Measurements from ENCODE around the gene CDK14. TPM values are rescaled to one million over a fixed set of nuclear protein-coding genes. Genes with fewer than 3 reads are reported as not detected.

The CDK14 gene
- total and polyA plus RNA-seq, 4 donors: 4.2 to 12.4 (median 7.4) TPM

- Histone ChIP-seq H3K9me3 (ENCODE audit: control insufficient read depth in 4 of 4, low read length in 3 of 4) (no peaks in the 10 kb centered on the region), H3K27ac (ENCODE audit: low read depth in 1 of 2, low read length in 2 of 2) (no peak overlapping the region), H3K36me3 (ENCODE audit: control insufficient read depth in 4 of 4, insufficient read depth in 3 of 4, low read depth in 1 of 4, low read length in 3 of 4) (peaks cover 0 to 15% (median 4%) of the 10 kb centered on the region in 4 donors), H3K4me3 (ENCODE audit: low read depth in 1 of 3, low read length in 3 of 3) (no peak overlapping the region), H3K27me3 (ENCODE audit: control insufficient read depth in 4 of 4, insufficient read depth in 4 of 4, low read length in 3 of 4) (no peaks in the 10 kb centered on the region), H3K4me1 (ENCODE audit: control insufficient read depth in 4 of 4, insufficient read depth in 4 of 4, low read length in 3 of 4) (no peaks in the 10 kb centered on the region), H3K9ac (ENCODE audit: low read depth in 1 of 2, low read length in 2 of 2) (no peak overlapping the region)
- DNase-seq (ENCODE audit: low spot score): no peak
- 74% methylated on average over 1 of the region's 1 CpG for WGBS
- no peak for TF ChIP-seq JUND (IDR thresholded peaks at IDR 0.05)
- TF ChIP-seq EGR1 (IDR thresholded peaks at IDR 0.05; ENCODE audit: low read depth in 2 of 2): no peak
- no peak for TF ChIP-seq NR2F2 (IDR thresholded peaks at IDR 0.05)
- no peak for TF ChIP-seq RXRA (IDR thresholded peaks at IDR 0.05)
- TF ChIP-seq GABPA (IDR thresholded peaks at IDR 0.05 in 1 of 2, conservative IDR thresholded peaks at IDR 0.05 in 1 of 2): no peak
- TF ChIP-seq, protein P1, sequence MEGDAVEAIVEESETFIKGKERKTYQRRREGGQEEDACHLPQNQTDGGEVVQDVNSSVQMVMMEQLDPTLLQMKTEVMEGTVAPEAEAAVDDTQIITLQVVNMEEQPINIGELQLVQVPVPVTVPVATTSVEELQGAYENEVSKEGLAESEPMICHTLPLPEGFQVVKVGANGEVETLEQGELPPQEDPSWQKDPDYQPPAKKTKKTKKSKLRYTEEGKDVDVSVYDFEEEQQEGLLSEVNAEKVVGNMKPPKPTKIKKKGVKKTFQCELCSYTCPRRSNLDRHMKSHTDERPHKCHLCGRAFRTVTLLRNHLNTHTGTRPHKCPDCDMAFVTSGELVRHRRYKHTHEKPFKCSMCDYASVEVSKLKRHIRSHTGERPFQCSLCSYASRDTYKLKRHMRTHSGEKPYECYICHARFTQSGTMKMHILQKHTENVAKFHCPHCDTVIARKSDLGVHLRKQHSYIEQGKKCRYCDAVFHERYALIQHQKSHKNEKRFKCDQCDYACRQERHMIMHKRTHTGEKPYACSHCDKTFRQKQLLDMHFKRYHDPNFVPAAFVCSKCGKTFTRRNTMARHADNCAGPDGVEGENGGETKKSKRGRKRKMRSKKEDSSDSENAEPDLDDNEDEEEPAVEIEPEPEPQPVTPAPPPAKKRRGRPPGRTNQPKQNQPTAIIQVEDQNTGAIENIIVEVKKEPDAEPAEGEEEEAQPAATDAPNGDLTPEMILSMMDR (IDR thresholded peaks at IDR 0.05; ENCODE audit: low read depth, low read length, missing input control): no peak
- TF ChIP-seq ZBTB33 (IDR thresholded peaks at IDR 0.05): no peak
- no peak for TF ChIP-seq RAD21 (IDR thresholded peaks at IDR 0.05)
- TF ChIP-seq, protein P2, sequence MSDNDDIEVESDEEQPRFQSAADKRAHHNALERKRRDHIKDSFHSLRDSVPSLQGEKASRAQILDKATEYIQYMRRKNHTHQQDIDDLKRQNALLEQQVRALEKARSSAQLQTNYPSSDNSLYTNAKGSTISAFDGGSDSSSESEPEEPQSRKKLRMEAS (IDR thresholded peaks at IDR 0.05): no peak
- no peak for TF ChIP-seq TAF1 (conservative IDR thresholded peaks at IDR 0.05)
- TF ChIP-seq HNF4G (IDR thresholded peaks at IDR 0.05): no peak
- TF ChIP-seq ATF3 (IDR thresholded peaks at IDR 0.05): no peak
- TF ChIP-seq REST (IDR thresholded peaks at IDR 0.05): no peak
- no peak for TF ChIP-seq FOXA2 (IDR thresholded peaks at IDR 0.05)
- no peak for TF ChIP-seq YY1 (IDR thresholded peaks at IDR 0.05)
- no peak for TF ChIP-seq SP1 (IDR thresholded peaks at IDR 0.05)
- no peak for TF ChIP-seq FOXA1 (IDR thresholded peaks at IDR 0.05)
- TF ChIP-seq HNF4A (conservative IDR thresholded peaks at IDR 0.05): no peak
These were observed 392.4 kb downstream of the CDK14 start for GRCh38 chr7:90988516-90988915.
